CD14-positive monocyte (primary cell): ENCODE data around the gene RASAL2. TPM values are rescaled to one million over a fixed set of nuclear protein-coding genes. Genes with fewer than 3 reads are reported as not detected.

Source experiments
- DNase-seq, 3 donors: peaks; one replicate each; pipeline ENCODE4 v3.0.0-alpha.2; 2011 to 2022
- H2AFZ ChIP-seq: 2 replicates; pipeline ENCODE4 v1.6.0; 2012; ENCODE audit warnings: mild to moderate bottlenecking, low read depth, low read length, inconsistent platforms; ENCODE audit not compliant: insufficient read depth, poor library complexity, severe bottlenecking
- H3K27ac ChIP-seq, 2 donors: 1 replicate in 1 of 2; 2 replicates in 1 of 2; pipeline ENCODE4 v1.5.1; 2012 to 2013; ENCODE audit warnings: low read length in 2 of 2, control low read depth in 1 of 2, inconsistent platforms in 1 of 2, low read depth in 1 of 2, mild to moderate bottlenecking in 1 of 2
- H3K27me3 ChIP-seq, 2 donors: one replicate each; pipeline versions ENCODE4 v1.6.0 to v1.6.1; 2011 to 2013; ENCODE audit warnings: low read length in 2 of 2; ENCODE audit not compliant: control insufficient read depth in 2 of 2, insufficient read depth in 2 of 2
- H3K36me3 ChIP-seq, 2 donors: replicated peaks in 1 of 2; 1 replicate in 1 of 2; 2 replicates in 1 of 2; pipeline versions ENCODE4 v1.5.1 to v1.6.1; 2012 to 2013; ENCODE audit warnings: low read length in 2 of 2, control low read depth in 1 of 2, inconsistent platforms in 1 of 2, mild to moderate bottlenecking in 1 of 2; ENCODE audit not compliant: insufficient read depth in 2 of 2, control insufficient read depth in 1 of 2
- H3K4me1 ChIP-seq, 2 donors: 1 replicate in 1 of 2; 2 replicates in 1 of 2; pipeline versions ENCODE4 v1.5.1 to v1.6.1; 2012 to 2013; ENCODE audit warnings: low read length in 2 of 2, control low read depth in 1 of 2, inconsistent platforms in 1 of 2, mild to moderate bottlenecking in 1 of 2, moderate library complexity in 1 of 2; ENCODE audit not compliant: insufficient read depth in 2 of 2, control insufficient read depth in 1 of 2
- H3K4me2 ChIP-seq: replicated peaks from 2 replicates; pipeline ENCODE3; 2012; ENCODE audit warnings: low read length, moderate library complexity, mild to moderate bottlenecking; ENCODE audit not compliant: poor library complexity, severe bottlenecking; ENCODE audit errors: extremely low read depth
- H3K4me3 ChIP-seq, 3 experiments: fragments of 200-600 bp in 1 of 3; sonication (generic) in 1 of 3; replicated peaks in 1 of 3; 1 replicate in 2 of 3; 2 replicates in 1 of 3; pipeline ENCODE4 v1.5.1; 2011 to 2013; ENCODE audit warnings: low read length in 3 of 3, mild to moderate bottlenecking in 3 of 3, control low read depth in 2 of 3, low read depth in 2 of 3, inconsistent platforms in 1 of 3, moderate library complexity in 1 of 3
- H3K79me2 ChIP-seq: 2 replicates; pipeline ENCODE4 v1.6.0; 2012; ENCODE audit warnings: mild to moderate bottlenecking, control low read depth, inconsistent platforms, low read length, moderate library complexity; ENCODE audit not compliant: insufficient read depth
- H3K9ac ChIP-seq: 2 replicates; pipeline ENCODE4 v1.6.0; 2017; ENCODE audit warnings: low read length, mild to moderate bottlenecking; ENCODE audit not compliant: insufficient read depth, poor library complexity, severe bottlenecking
- H3K9me3 ChIP-seq, 2 donors: replicated peaks in 1 of 2; 1 replicate in 1 of 2; 2 replicates in 1 of 2; pipeline versions ENCODE4 v1.5.1 to v1.6.1; 2012 to 2013; ENCODE audit warnings: low read length in 2 of 2, control low read depth in 1 of 2; ENCODE audit not compliant: control insufficient read depth in 1 of 2, insufficient read depth in 1 of 2
- H4K20me1 ChIP-seq: 2 replicates; pipeline ENCODE4 v1.6.0; 2012; ENCODE audit warnings: mild to moderate bottlenecking, low read length, control low read depth, moderate library complexity; ENCODE audit not compliant: insufficient read depth
- H3K27ac Mint-ChIP-seq, 7 donors: one replicate each; pipeline ENCODE4 v1.8.0; 2020; ENCODE audit warnings: mild to moderate bottlenecking in 7 of 7, mixed read lengths in 7 of 7, moderate library complexity in 6 of 7, inconsistent platforms in 2 of 7
- H3K27me3 Mint-ChIP-seq, 3 donors: one replicate each; pipeline ENCODE4 v1.8.0; 2021 to 2022; ENCODE audit warnings: low read depth in 3 of 3, mild to moderate bottlenecking in 3 of 3, mixed read lengths in 3 of 3, moderate library complexity in 3 of 3, inconsistent platforms in 1 of 3
- H3K36me3 Mint-ChIP-seq, 2 donors: one replicate each; pipeline ENCODE4 v1.8.0; 2020; ENCODE audit warnings: mixed read lengths in 2 of 2, inconsistent platforms in 1 of 2, mild to moderate bottlenecking in 1 of 2
- H3K4me1 Mint-ChIP-seq: one replicate; pipeline ENCODE4 v1.8.0; 2020; ENCODE audit warnings: mild to moderate bottlenecking, mixed read lengths
- H3K4me3 Mint-ChIP-seq, 2 donors: one replicate each; pipeline ENCODE4 v1.8.0; 2020; ENCODE audit warnings: mild to moderate bottlenecking in 2 of 2, mixed read lengths in 2 of 2, moderate library complexity in 1 of 2
- H3K9me3 Mint-ChIP-seq, 7 donors: one replicate each; pipeline ENCODE4 v1.8.0; 2020 to 2022; ENCODE audit warnings: mixed read lengths in 7 of 7, mild to moderate bottlenecking in 6 of 7, moderate library complexity in 6 of 7, inconsistent platforms in 2 of 7
- CTCF ChIP-seq: fragments of 200-600 bp; IDR thresholded peaks from one replicate; pipeline ENCODE4 v1.8.0; 2022; ENCODE audit warnings: antibody characterized with exemption, mild to moderate bottlenecking
- WGBS: methylation state at CpG from one replicate; pipeline ENCODE4 v1.1.5; 2013; ENCODE audit warnings: missing lambda C conversion rate; ENCODE audit not compliant: insufficient coverage; 5-methylcytosine and 5-hydroxymethylcytosine counted together
- intact Hi-C, 2 donors: fragments of 100-400 bp; cut with micrococcal nuclease; formaldehyde crosslinking; loops; one replicate each; pipeline versions ENCODE4 v1.15.0 to v1.15.1; 2023
- polyA plus RNA-seq, 3 donors: library from polyadenylated mRNA; depleted of rRNA in 1 of 3; unstranded in 2 of 3; stranded (reverse) in 1 of 3; fragments of 300-500 nt in 2 of 3; fragments of >200 nt in 1 of 3; fragmentation: Illumina TruSeq in 2 of 3; gene quantifications; 1 replicate in 2 of 3; 2 replicates in 1 of 3; pipeline ENCODE4 v1.2.3, GENCODE V29; 2012 to 2021

Gene RASAL2
- polyA plus RNA-seq, 3 donors: 0.15 to 1.00 (median 0.63) TPM

GRCh38 chr1:178452013-178452412, 358.1 kb downstream of the RASAL2 start:
- H3K27me3 Mint-ChIP-seq: no peaks in the 10 kb centered on the region
- H3K9me3 Mint-ChIP-seq: peaks cover 0 to 2% (median 0%) of the 10 kb centered on the region in 7 donors
- Histone ChIP-seq H3K4me3 (no peak overlapping the region), H3K4me1 (no peaks in the 10 kb centered on the region), H3K27me3 (no peaks in the 10 kb centered on the region), H3K9me3 (no peaks in the 10 kb centered on the region), H3K4me2 (no peak overlapping the region), H3K27ac (no peak overlapping the region), H3K9ac (no peak overlapping the region), H3K79me2 (no peaks in the 10 kb centered on the region), H4K20me1 (no peaks in the 10 kb centered on the region), H3K36me3 (no peaks in the 10 kb centered on the region), H2AFZ (no peak overlapping the region)
- H3K36me3 Mint-ChIP-seq: no peaks in the 10 kb centered on the region
- WGBS: no CpG with 5 or more reads among the region's 3 CpGs
- intact Hi-C loops: no loop called here
- H3K27ac Mint-ChIP-seq: no peak overlapping the region
- no peak overlapping the region for H3K4me3 Mint-ChIP-seq
- no peaks in the 10 kb centered on the region for H3K4me1 Mint-ChIP-seq
- TF ChIP-seq CTCF: no peak
- no peak for DNase-seq

GRCh38 chr1:178456472-178456871, 362.6 kb downstream of the RASAL2 start:
- intact Hi-C loops: no loop called here
- H4K20me1 ChIP-seq: no peaks in the 10 kb centered on the region
- H3K4me3 Mint-ChIP-seq: no peak overlapping the region

More at GRCh38 chr1:178456472-178456871, 362.6 kb downstream of the RASAL2 start:
- DNase-seq: no peak
- H3K27me3 Mint-ChIP-seq: no peaks in the 10 kb centered on the region
- H3K4me1 Mint-ChIP-seq: no peaks in the 10 kb centered on the region
- H3K27me3 ChIP-seq: no peaks in the 10 kb centered on the region
- H3K9me3 ChIP-seq: no peaks in the 10 kb centered on the region
- TF ChIP-seq CTCF: no peak
- H3K4me2 ChIP-seq: no peak overlapping the region
- peaks cover 1 to 3% of the 10 kb centered on the region in 2 donors for H3K36me3 Mint-ChIP-seq
- H3K4me3 ChIP-seq: no peak overlapping the region
- peaks cover 0 to 2% (median 0%) of the 10 kb centered on the region in 7 donors for H3K9me3 Mint-ChIP-seq
- H3K27ac ChIP-seq: no peak overlapping the region
- no peak overlapping the region for H3K9ac ChIP-seq
- H3K27ac Mint-ChIP-seq: no peak overlapping the region
- H3K79me2 ChIP-seq: no peaks in the 10 kb centered on the region
- WGBS: 82% methylated on average over 11 of the region's 13 CpGs
- no peak overlapping the region for H2AFZ ChIP-seq
- H3K36me3 ChIP-seq: no peaks in the 10 kb centered on the region
- H3K4me1 ChIP-seq: no peaks in the 10 kb centered on the region
